Gastroesophageal sphincter (tissue), 3 donors: ENCODE results near the gene PAIP2B.

Source experiments
- CTCF ChIP-seq, 4 experiments: fragments of 200-600 bp in 2 of 4; fragments of 450-650 bp in 2 of 4; sonication (generic) in 1 of 4; IDR thresholded peaks; one replicate each; pipeline ENCODE4 v1.5.1; 2017 to 2019; ENCODE audit warnings: antibody characterized with exemption in 4 of 4, mild to moderate bottlenecking in 2 of 4, moderate library complexity in 2 of 4
- POLR2A ChIP-seq, 2 donors: fragments of 450-650 bp; IDR thresholded peaks; one replicate each; pipeline ENCODE4 v1.6.1; 2017; ENCODE audit warnings: antibody characterized with exemption in 2 of 2, mild to moderate bottlenecking in 2 of 2, moderate library complexity in 1 of 2
- POLR2AphosphoS5 ChIP-seq: sonication (generic); formaldehyde crosslinking; IDR thresholded peaks from one replicate; pipeline ENCODE4 v1.6.1; 2017; ENCODE audit warnings: antibody characterized with exemption

DNA sequence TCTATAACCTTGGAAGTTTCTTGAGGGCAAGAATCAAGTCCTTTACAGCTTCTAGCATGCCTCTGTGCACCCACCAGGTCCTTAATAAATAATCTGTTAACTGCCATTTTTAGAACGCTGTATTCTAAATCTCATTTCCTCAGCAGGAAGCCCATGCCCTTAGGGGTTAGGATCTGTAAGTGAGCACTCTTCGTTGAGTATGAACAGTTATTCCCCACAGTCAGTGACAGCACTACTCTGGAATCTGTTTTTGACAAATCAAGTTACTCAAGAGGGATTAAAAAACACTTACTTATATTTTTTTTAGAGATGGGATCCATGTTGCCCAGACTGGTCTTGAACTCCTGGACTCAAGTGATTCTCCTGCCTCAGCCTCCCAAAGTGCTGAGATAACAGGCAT is 14.6 kb downstream of the PAIP2B start:
- TF ChIP-seq CTCF (IDR thresholded peaks at IDR 0.05): no peak
- no peak for TF ChIP-seq POLR2A (IDR thresholded peaks at IDR 0.05)
- TF ChIP-seq POLR2AphosphoS5: no peak
